Measurements from ENCODE around the gene LAMA4.

LAMA4 gene

DNA sequence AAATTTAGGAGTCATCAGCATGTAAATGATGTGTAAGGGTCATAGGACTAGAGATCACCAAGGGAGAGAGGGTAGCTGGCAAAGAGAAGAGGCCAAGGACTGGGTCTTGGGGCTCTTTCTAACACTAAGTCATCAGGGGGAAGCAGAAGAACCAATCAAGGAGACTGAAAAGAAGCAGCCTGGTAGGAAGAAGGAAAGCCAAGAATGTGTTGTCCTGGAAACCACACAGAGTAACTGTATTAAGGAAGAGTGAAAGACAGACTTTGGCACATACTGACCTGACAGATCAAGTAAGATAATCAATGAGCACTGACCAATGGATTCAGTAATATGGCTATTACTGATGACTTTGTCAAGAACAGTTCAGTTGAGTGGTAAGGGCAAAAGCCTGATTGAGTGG is 42.3 kb upstream of the LAMA4 start:
- H3K36me3 ChIP-seq, result no peaks in the 10 kb centered on the region
- TF ChIP-seq, protein P1, sequence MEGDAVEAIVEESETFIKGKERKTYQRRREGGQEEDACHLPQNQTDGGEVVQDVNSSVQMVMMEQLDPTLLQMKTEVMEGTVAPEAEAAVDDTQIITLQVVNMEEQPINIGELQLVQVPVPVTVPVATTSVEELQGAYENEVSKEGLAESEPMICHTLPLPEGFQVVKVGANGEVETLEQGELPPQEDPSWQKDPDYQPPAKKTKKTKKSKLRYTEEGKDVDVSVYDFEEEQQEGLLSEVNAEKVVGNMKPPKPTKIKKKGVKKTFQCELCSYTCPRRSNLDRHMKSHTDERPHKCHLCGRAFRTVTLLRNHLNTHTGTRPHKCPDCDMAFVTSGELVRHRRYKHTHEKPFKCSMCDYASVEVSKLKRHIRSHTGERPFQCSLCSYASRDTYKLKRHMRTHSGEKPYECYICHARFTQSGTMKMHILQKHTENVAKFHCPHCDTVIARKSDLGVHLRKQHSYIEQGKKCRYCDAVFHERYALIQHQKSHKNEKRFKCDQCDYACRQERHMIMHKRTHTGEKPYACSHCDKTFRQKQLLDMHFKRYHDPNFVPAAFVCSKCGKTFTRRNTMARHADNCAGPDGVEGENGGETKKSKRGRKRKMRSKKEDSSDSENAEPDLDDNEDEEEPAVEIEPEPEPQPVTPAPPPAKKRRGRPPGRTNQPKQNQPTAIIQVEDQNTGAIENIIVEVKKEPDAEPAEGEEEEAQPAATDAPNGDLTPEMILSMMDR (IDR thresholded peaks at IDR 0.05; ENCODE audit: low read depth, low read length), result no peak
- DNase-seq, result no peak
- no peaks in the 10 kb centered on the region for H3K9me3 ChIP-seq
- H3K4me1 ChIP-seq, result peaks cover 2% of the 10 kb centered on the region; the same call in 1 of the 2 replicates
- no peaks in the 10 kb centered on the region for H3K27me3 ChIP-seq
- H3K4me3 ChIP-seq (ENCODE audit: low read depth, low read length), result no peak overlapping the region

DNA sequence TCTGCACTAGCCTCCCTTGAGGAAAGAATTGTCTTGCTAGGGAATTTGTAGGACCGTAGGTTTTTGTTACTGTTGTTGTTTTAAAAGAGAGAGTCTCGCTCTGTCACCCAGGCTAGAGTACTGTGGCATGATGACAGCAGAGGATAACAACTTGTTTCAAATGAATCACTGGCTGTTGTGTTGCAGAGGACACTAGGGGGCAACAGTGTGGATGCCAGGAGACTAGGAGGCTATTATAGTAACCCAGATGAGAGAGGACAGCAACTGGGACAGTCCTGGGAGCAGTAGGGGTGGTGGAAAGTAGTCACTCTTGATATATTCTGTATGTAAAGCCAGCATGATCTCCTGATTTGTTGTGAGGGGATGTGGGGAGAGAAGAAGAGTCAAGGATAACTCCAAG is 41.8 kb upstream of the LAMA4 start:
- TF ChIP-seq, protein P1 (IDR thresholded peaks at IDR 0.05; ENCODE audit: low read depth, low read length), result peak; percentile 80
- peak; percentile 48 for DNase-seq
- H3K4me1 ChIP-seq, result peaks cover 2% of the 10 kb centered on the region; the same call in 1 of the 2 replicates

DNA sequence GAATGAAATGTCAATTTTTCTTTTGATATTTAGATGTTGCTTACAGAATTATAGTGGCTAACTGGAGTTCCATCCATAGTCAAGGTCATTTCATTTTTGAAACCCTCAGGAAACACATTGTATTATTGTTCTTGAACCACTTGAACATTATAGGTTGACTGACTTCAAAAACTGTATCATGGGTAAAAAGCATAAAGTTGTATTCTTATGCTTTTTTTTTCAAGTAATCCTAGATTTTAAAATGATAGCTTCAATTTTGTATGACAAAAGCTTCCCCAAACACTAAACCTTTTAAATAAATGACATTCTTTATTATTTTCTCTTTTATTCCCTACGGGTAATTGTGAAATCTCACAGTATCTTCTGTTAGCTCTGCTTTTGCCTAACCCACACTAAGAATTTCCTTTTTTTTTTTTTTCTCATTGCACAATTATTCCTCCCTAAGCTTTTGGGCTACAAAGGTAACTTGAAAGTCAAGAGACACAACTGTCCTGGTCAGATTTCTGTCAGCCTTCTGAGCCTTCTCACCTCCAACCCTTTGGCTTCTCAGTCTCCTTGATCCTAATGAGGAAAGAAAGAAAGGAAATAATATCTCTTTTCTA is 36.9 kb upstream of the LAMA4 start:
- DNase-seq, result no peak
- Histone ChIP-seq H3K27me3 (no peaks in the 10 kb centered on the region), H3K36me3 (no peaks in the 10 kb centered on the region), H3K9me3 (no peaks in the 10 kb centered on the region), H3K4me3 (ENCODE audit: low read depth, low read length) (no peak overlapping the region), H3K4me1 (peaks cover 13% of the 10 kb centered on the region)
- TF ChIP-seq, protein P1 (IDR thresholded peaks at IDR 0.05; ENCODE audit: low read depth, low read length), result no peak

More for the DNA sequence above, 41.8 kb upstream of the LAMA4 start:
- H3K27me3 ChIP-seq, result no peaks in the 10 kb centered on the region
- no peaks in the 10 kb centered on the region for H3K36me3 ChIP-seq
- H3K4me3 ChIP-seq (ENCODE audit: low read depth, low read length), result no peak overlapping the region
- no peaks in the 10 kb centered on the region for H3K9me3 ChIP-seq

DNA sequence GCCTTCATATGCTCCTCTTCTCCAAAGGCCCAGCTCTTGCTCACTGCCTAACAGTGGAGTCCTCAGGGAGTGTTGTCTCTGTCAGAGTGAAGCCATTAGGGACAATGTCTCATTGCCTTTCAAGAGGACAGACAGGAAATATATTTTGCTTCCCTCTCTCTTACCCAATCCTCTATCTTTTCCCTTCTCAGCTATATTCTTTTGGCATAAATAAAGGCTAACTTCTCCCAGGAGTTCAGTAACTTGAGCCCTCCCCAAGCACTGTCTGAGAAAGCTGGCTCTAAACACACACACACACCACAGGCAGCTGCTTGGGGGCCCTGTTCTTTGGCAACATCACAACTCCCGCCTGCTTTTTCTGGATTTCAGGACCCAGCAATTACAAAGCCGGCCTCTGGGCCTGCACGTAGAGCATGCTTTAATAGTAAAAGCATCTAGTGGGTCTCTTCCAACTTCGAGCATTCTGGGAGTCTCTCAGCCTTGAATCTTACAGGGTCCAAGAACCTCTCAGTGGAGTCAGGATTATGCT is 34.7 kb upstream of the LAMA4 start:
- TF ChIP-seq, protein P1 (IDR thresholded peaks at IDR 0.05; ENCODE audit: low read depth, low read length), result no peak
- H3K36me3 ChIP-seq, result no peaks in the 10 kb centered on the region
- H3K4me3 ChIP-seq (ENCODE audit: low read depth, low read length), result no peak overlapping the region
- no peaks in the 10 kb centered on the region for H3K27me3 ChIP-seq
- H3K9me3 ChIP-seq, result no peaks in the 10 kb centered on the region
- DNase-seq, result no peak
- H3K4me1 ChIP-seq, result peaks cover 15% of the 10 kb centered on the region

DNA sequence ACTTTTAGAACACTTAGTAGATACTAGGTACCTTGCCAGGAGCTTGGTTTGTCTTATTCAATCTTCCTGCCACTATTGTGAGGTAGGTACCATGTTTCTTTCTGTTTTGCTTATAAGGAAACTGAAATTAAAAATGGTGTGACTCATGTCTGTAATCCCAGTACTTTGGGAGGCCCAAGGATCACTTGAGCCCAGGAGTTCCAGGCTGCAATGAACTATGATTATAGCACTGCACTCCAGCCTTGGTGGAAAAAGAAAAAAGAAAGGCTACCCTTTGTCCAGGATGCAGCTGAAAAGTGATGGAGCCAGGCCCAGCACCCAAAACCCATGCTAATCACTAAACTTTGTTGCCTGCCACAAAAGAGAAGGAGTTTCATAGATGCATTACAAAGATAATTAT is 34.1 kb upstream of the LAMA4 start:
- DNase-seq, result no peak
- no peaks in the 10 kb centered on the region for H3K9me3 ChIP-seq
- no peaks in the 10 kb centered on the region for H3K36me3 ChIP-seq
- peaks cover 15% of the 10 kb centered on the region for H3K4me1 ChIP-seq
- H3K4me3 ChIP-seq (ENCODE audit: low read depth, low read length), result no peak overlapping the region
- H3K27me3 ChIP-seq, result no peaks in the 10 kb centered on the region
- TF ChIP-seq, protein P1 (IDR thresholded peaks at IDR 0.05; ENCODE audit: low read depth, low read length), result no peak

DNA sequence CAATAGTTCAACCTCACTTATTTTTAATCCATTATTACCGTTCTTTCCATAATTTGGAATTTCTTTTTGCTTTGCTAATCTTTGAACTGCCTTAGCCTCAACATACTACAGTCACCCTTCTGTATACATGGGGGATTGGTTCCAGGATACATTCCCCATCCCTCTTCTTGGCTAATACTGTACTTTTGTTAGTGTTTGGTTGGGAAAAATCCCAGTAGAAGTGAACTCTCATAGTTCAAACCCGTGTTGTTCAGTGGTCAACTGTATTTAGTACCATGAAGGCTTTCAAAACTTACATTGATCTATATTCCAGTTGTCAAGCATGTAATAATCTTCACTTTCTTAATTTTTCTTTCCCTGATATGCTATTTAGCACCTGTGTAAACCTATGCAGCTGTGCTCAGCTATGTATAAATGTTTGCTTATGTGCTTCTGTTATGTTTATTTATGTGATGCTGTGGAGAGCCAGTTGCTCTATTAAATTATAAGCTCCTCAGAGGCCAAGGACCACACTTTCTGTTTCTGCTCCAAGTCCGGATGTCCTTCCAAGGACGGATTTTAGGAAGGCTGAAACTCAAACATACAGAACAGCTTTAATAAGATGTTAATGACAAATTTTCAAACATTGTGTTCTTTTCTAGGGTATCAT is 33.3 kb upstream of the LAMA4 start:
- TF ChIP-seq, protein P1 (IDR thresholded peaks at IDR 0.05; ENCODE audit: low read depth, low read length), result no peak
- no peak for DNase-seq
- Histone ChIP-seq H3K4me1 (peaks cover 15% of the 10 kb centered on the region), H3K36me3 (no peaks in the 10 kb centered on the region), H3K27me3 (no peaks in the 10 kb centered on the region), H3K4me3 (ENCODE audit: low read depth, low read length) (no peak overlapping the region), H3K9me3 (no peaks in the 10 kb centered on the region)

Measured in BE2C (cell line).